WTC11 (cell line): ENCODE results near the gene ORAI1. TPM values are rescaled to one million over a fixed set of nuclear protein-coding genes. Genes with fewer than 3 reads are reported as not detected.

Experiments
- total RNA-seq: library from RNA; stranded (reverse); gene quantifications from 3 replicates; pipeline ENCODE4 v1.2.3, GENCODE V29; 2021

ORAI1 gene
- total RNA-seq, 1 experiment from 2014 or later, result 27.7 TPM

Other genes starting within 250 kb of the ORAI1 start
- 42.8 to 53.6 TPM (median 51.0 TPM) in 3 replicates for gene RNF34, start 226.4 kb upstream of the ORAI1 start, total RNA-seq
- 147 to 155 TPM (median 152 TPM) in 3 replicates for gene KDM2B, start 45.5 kb upstream of the ORAI1 start, total RNA-seq
- 0.37 to 0.80 TPM (median 0.50 TPM) in 3 replicates for gene MORN3, start 43.1 kb downstream of the ORAI1 start, total RNA-seq
- gene TMEM120B, start 86.2 kb downstream of the ORAI1 start, total RNA-seq, result 30.7 to 36.9 TPM (median 33.6 TPM) in 3 replicates
- gene RHOF, start 167.2 kb downstream of the ORAI1 start, total RNA-seq, result 35.8 to 45.3 TPM (median 36.2 TPM) in 3 replicates
- 18.0 to 19.5 TPM (median 18.4 TPM) in 3 replicates for gene SETD1B, start 177.5 kb downstream of the ORAI1 start, total RNA-seq
- gene HPD, start 232.3 kb downstream of the ORAI1 start, total RNA-seq, result 0.39 to 0.48 TPM (median 0.44 TPM) in 3 replicates